Measurements from ENCODE around the gene UBAC2. TPM values are rescaled to one million over a fixed set of nuclear protein-coding genes. Genes with fewer than 3 reads are reported as not detected.

UBAC2 gene
- total and polyA plus RNA-seq, 2 of the 4 experiments (the other 2 are of a cell fraction) = 20.8 to 36.3 TPM

DNA sequence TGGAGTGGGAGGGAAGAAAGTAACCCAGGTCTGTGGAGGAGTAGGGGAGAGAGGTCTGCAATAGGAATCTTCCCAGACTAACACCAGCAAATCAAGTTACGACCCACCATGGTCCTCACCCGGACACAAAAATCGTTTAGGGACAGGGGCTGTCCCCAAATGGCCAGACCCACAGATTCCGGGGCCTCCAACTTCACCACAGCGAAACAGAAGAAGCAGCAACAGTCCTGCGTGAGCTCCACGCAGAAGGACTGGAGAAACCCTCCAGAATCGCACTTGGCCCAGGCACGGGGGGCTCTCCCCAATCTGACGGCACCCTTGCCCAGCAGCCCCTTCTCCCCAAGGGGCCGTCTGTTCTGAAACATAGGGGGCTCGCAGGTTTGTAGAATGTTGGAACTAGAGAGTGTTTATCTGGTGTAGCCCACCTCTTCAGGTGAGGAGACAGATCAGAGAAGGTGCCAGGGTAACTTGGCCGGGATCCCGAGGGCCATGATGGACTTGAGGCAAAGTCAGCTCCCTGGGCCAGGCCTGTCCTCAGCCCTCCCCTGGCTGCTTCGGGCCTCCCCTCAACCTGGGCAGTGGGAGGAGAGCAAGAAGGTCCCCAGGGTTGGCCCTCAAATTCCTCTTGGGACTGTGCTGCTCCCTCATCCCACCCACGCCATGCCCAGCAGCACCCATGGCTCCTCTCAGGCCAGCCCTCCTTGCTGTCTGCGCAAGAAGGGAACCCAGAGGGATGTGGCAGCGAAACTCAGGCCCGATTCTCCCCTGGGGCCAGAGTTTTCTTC is 189.1 kb downstream of the UBAC2 start:
- peaks cover 3% of the 10 kb centered on the region; the same call in 1 of the 2 replicates for H3K9me1 ChIP-seq (ENCODE audit: insufficient read depth, low read length)
- intact Hi-C loops (cut with micrococcal nuclease) = no loop called here
- no peak overlapping the region for H3K18ac ChIP-seq (ENCODE audit: low read depth, low read length)
- dilution Hi-C loops (cut with HindIII; ENCODE audit: low sequenced_read_pairs, unreplicated experiment) = no loop called here
- no TSS peak for BruUV-seq (replicated peaks)
- no peak overlapping the region for H2BK120ac ChIP-seq (ENCODE audit: low read depth, low read length)
- ATAC-seq (ENCODE audit: low read depth) = no peak
- H3K27ac ChIP-seq (ENCODE audit: insufficient read depth, low read length) = no peak overlapping the region
- no peak overlapping the region for H3K4me2 ChIP-seq (ENCODE audit: low read depth, low read length)
- H4K20me1 ChIP-seq (ENCODE audit: insufficient read depth, low read length) = no peaks in the 10 kb centered on the region
- 96% methylated on average over 7 of the region's 19 CpGs; no CpG with 5 or more reads in 1 of the 2 experiments for WGBS, 2 experiments (ENCODE audit: extremely low coverage in 2 of 2, insufficient read length in 1 of 2)
- no peak overlapping the region for H2AK5ac ChIP-seq (ENCODE audit: low read depth, low read length)
- no peak overlapping the region for H3K56ac ChIP-seq (ENCODE audit: extremely low read depth, insufficient read depth, low read length)
- H2AFZ ChIP-seq (replicated peaks; ENCODE audit: low read length, poor library complexity) = no peak overlapping the region
- H3K4me1 ChIP-seq (ENCODE audit: control insufficient read depth, insufficient read depth, low read length) = no peaks in the 10 kb centered on the region
- H2BK20ac ChIP-seq (ENCODE audit: low read depth, low read length) = no peak overlapping the region
- in situ Hi-C loops (cut with MboI; ENCODE audit: low sequenced_read_pairs) = no loop called here
- TF ChIP-seq RAD21 (IDR thresholded peaks at IDR 0.05; ENCODE audit: low read length) (no peak), NFE2L2 (IDR thresholded peaks at IDR 0.05; ENCODE audit: low read depth, low read length) (no peak), RFX5 (IDR thresholded peaks at IDR 0.05; ENCODE audit: low read depth, low read length) (no peak), SMC3 (IDR thresholded peaks at IDR 0.05; ENCODE audit: low read depth, low read length) (no peak), MXI1 (IDR thresholded peaks at IDR 0.05; ENCODE audit: borderline replicate concordance, low read depth, low read length) (no peak), CEBPB (IDR thresholded peaks at IDR 0.05; ENCODE audit: low read depth, low read length) (no peak), FOS (IDR thresholded peaks at IDR 0.05; ENCODE audit: low read depth, low read length) (no peak), ELK1 (IDR thresholded peaks at IDR 0.05; ENCODE audit: borderline replicate concordance, low read depth, low read length) (no peak), CHD1 (IDR thresholded peaks at IDR 0.05; ENCODE audit: low read depth, low read length) (no peak), MAFK (IDR thresholded peaks at IDR 0.05; ENCODE audit: low read depth, low read length) (no peak), MAZ (IDR thresholded peaks at IDR 0.05; ENCODE audit: borderline replicate concordance, low read depth, low read length) (no peak), BHLHE40 (IDR thresholded peaks at IDR 0.05; ENCODE audit: low read depth, low read length) (no peak), RCOR1 (IDR thresholded peaks at IDR 0.05; ENCODE audit: insufficient replicate concordance, low read length) (no peak), POLR2A (IDR thresholded peaks at IDR 0.05; ENCODE audit: low read depth, low read length) (no peak)
- TF ChIP-seq, protein P1, sequence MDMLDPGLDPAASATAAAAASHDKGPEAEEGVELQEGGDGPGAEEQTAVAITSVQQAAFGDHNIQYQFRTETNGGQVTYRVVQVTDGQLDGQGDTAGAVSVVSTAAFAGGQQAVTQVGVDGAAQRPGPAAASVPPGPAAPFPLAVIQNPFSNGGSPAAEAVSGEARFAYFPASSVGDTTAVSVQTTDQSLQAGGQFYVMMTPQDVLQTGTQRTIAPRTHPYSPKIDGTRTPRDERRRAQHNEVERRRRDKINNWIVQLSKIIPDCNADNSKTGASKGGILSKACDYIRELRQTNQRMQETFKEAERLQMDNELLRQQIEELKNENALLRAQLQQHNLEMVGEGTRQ (IDR thresholded peaks at IDR 0.05; ENCODE audit: low read depth, low read length) = no peak
- TF ChIP-seq, protein P2, sequence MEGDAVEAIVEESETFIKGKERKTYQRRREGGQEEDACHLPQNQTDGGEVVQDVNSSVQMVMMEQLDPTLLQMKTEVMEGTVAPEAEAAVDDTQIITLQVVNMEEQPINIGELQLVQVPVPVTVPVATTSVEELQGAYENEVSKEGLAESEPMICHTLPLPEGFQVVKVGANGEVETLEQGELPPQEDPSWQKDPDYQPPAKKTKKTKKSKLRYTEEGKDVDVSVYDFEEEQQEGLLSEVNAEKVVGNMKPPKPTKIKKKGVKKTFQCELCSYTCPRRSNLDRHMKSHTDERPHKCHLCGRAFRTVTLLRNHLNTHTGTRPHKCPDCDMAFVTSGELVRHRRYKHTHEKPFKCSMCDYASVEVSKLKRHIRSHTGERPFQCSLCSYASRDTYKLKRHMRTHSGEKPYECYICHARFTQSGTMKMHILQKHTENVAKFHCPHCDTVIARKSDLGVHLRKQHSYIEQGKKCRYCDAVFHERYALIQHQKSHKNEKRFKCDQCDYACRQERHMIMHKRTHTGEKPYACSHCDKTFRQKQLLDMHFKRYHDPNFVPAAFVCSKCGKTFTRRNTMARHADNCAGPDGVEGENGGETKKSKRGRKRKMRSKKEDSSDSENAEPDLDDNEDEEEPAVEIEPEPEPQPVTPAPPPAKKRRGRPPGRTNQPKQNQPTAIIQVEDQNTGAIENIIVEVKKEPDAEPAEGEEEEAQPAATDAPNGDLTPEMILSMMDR (conservative IDR thresholded peaks at IDR 0.05; ENCODE audit: low read depth, low read length) = no peak
- H3K79me1 ChIP-seq (ENCODE audit: low read depth in 1 of 2, low read length in 2 of 2) = no peaks in the 10 kb centered on the region
- H2AK9ac ChIP-seq (replicated peaks; ENCODE audit: low read depth, low read length, poor library complexity) = peak overlapping the region; percentile 45
- H3K23ac ChIP-seq (ENCODE audit: low read depth, low read length) = no peak overlapping the region
- no peak overlapping the region for H2BK5ac ChIP-seq (ENCODE audit: low read depth, low read length, poor library complexity, severe bottlenecking)
- no peak overlapping the region for H4K5ac ChIP-seq (ENCODE audit: low read depth, low read length)
- no peak overlapping the region for H3K4me3 ChIP-seq (ENCODE audit: insufficient read depth, low read depth, low read length)
- no peak overlapping the region for H2BK15ac ChIP-seq (ENCODE audit: low read depth, low read length)
- no peak overlapping the region for H4K8ac ChIP-seq (ENCODE audit: low read depth in 2 of 2, low read length in 2 of 2)
- H3K9ac ChIP-seq (ENCODE audit: low read depth, low read length) = no peak overlapping the region
- ChIA-PET POLR2A (ENCODE audit: unreplicated experiment) (no interaction called here), CTCF (no interaction called here)
- no peak overlapping the region for H3K14ac ChIP-seq (replicated peaks; ENCODE audit: low read depth, low read length)
- no peak for DNase-seq
- peaks cover 7% of the 10 kb centered on the region for H3K36me3 ChIP-seq (ENCODE audit: control insufficient read depth, insufficient read depth, low read length)
- no peak overlapping the region for H3K4ac ChIP-seq (ENCODE audit: low read depth, low read length)
- H3K9me3 ChIP-seq (ENCODE audit: control insufficient read depth, insufficient read depth, low read length) = no peaks in the 10 kb centered on the region
- H3K27me3 ChIP-seq (ENCODE audit: control insufficient read depth, insufficient read depth, low read length) = peaks cover 2% of the 10 kb centered on the region; the same call in 1 of the 2 replicates
- no peak overlapping the region for H4K91ac ChIP-seq (ENCODE audit: insufficient read depth, low read depth, low read length)

All from IMR-90 (cell line).